OCI-M2 (cell line): Measurements from ENCODE around the gene RNASEH2B.

Source experiments
- DNase-seq: peaks from one replicate; lab custom pipeline; 2025; ENCODE audit not compliant: unreplicated experiment; lab: John Stamatoyannopoulos, UW

RNASEH2B gene

GRCh38 chr13:50909605-50910484, at the start of gene RNASEH2B:
Gene RNASEH2B, plus strand, starts transcription at chr13:50909791. Its CDS starts 286 bp downstream, at chr13:50910077.
- DNase-seq: no peak

- no peak for DNase-seq
These were observed 45.1 kb upstream of the RNASEH2B start for GRCh38 chr13:50864492-50864891.

GRCh38 chr13:50866817-50867636, 42.6 kb upstream of the RNASEH2B start:
- DNase-seq: no peak

GRCh38 chr13:50867637-50867945, 42.0 kb upstream of the RNASEH2B start:
- no peak for DNase-seq

GRCh38 chr13:50871405-50871804, 38.2 kb upstream of the RNASEH2B start:
- no peak for DNase-seq

- DNase-seq: no peak
These were observed 36.1 kb upstream of the RNASEH2B start for GRCh38 chr13:50873467-50873866.

- DNase-seq: no peak
These were observed 35.6 kb upstream of the RNASEH2B start for GRCh38 chr13:50873991-50874390.

- no peak for DNase-seq
These were observed 26.7 kb upstream of the RNASEH2B start for GRCh38 chr13:50882816-50883435.

GRCh38 chr13:50883728-50884127, 25.9 kb upstream of the RNASEH2B start:
- no peak for DNase-seq

- DNase-seq: no peak
These were observed 25.3 kb upstream of the RNASEH2B start for GRCh38 chr13:50884265-50884664.

- DNase-seq: no peak
These were observed 22.4 kb upstream of the RNASEH2B start for GRCh38 chr13:50887151-50887550.

GRCh38 chr13:50888362-50888761, 21.2 kb upstream of the RNASEH2B start:
- no peak for DNase-seq

GRCh38 chr13:50889317-50889716, 20.3 kb upstream of the RNASEH2B start:
- no peak for DNase-seq

GRCh38 chr13:50891206-50891605, 18.4 kb upstream of the RNASEH2B start:
- DNase-seq: no peak

GRCh38 chr13:50892210-50892944, 17.2 kb upstream of the RNASEH2B start:
- no peak for DNase-seq

- DNase-seq: no peak
These were observed 16.3 kb upstream of the RNASEH2B start for GRCh38 chr13:50893211-50893852.

GRCh38 chr13:50894012-50894411, 15.6 kb upstream of the RNASEH2B start:
- DNase-seq: no peak

- no peak for DNase-seq
These were observed 15.1 kb upstream of the RNASEH2B start for GRCh38 chr13:50894504-50894903.

GRCh38 chr13:50898338-50898737, 11.3 kb upstream of the RNASEH2B start:
- no peak for DNase-seq

GRCh38 chr13:50901701-50902100, 7.9 kb upstream of the RNASEH2B start:
- no peak for DNase-seq

- DNase-seq: no peak
These were observed 4.3 kb upstream of the RNASEH2B start for GRCh38 chr13:50905256-50905655.
